IPS-15b (cell line): Measurements from ENCODE around the gene HACD4.
"Not testable (repeated sequence)": the region's sequence is repeated elsewhere in the genome, so short reads cannot be mapped to it uniquely, and the experiment has no call there.

Experiments
- H3K27me3 ChIP-seq: one replicate; pipeline ENCODE4 v1.6.1; 2013; ENCODE audit warnings: low read length; ENCODE audit not compliant: control insufficient read depth, insufficient read depth
- H3K36me3 ChIP-seq: one replicate; pipeline ENCODE4 v1.6.1; 2013; ENCODE audit warnings: low read length; ENCODE audit not compliant: control insufficient read depth, insufficient read depth
- H3K4me1 ChIP-seq: one replicate; pipeline ENCODE4 v1.6.1; 2013; ENCODE audit warnings: mild to moderate bottlenecking, low read length; ENCODE audit not compliant: control insufficient read depth, insufficient read depth
- H3K4me3 ChIP-seq: one replicate; pipeline ENCODE4 v1.5.1; 2013; ENCODE audit warnings: low read depth, low read length
- H3K9ac ChIP-seq: one replicate; pipeline ENCODE4 v1.6.1; 2013; ENCODE audit warnings: low read depth, mild to moderate bottlenecking, low read length
- H3K9me3 ChIP-seq: one replicate; pipeline ENCODE4 v1.6.1; 2013; ENCODE audit warnings: mild to moderate bottlenecking, low read length; ENCODE audit not compliant: control insufficient read depth, insufficient read depth

HACD4 gene

DNA sequence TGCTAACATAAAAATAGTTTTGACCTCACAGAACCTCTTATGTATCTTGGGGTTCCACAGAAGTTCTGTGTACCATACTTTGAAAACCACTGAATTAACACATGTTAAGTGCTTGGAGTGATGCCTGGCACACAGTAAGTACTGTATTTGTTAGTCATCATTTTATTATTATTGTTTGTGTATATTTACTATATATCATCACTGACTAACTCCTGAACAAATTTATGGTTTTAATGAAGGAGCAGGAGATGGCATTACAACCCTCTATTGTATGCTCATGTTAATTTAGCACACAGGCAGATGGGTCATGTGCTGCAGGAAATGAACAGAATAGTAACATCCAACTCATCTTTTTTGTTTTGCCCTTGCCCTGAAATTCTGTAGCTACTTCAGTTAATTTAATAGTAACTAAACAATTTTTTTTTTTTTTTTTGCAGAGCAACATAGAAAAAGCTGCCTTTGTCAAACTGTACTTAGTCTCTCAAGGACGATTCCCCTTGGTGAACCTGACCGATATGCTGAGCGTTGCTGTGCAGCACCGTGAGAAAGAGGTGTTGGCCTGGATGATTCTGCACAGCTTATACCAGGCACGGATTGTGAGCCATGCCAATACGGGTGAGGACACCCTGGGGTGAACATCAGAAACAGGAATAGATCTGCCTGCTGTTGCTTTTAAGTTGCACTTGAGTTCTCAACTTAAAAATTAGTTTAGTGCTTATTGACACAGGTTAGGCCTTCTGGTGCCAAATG is 45.4 kb downstream of the HACD4 start:
- Histone ChIP-seq H3K4me1 (peaks cover 3% of the 10 kb centered on the region), H3K9ac (no peak overlapping the region), H3K27me3 (no peaks in the 10 kb centered on the region)

DNA sequence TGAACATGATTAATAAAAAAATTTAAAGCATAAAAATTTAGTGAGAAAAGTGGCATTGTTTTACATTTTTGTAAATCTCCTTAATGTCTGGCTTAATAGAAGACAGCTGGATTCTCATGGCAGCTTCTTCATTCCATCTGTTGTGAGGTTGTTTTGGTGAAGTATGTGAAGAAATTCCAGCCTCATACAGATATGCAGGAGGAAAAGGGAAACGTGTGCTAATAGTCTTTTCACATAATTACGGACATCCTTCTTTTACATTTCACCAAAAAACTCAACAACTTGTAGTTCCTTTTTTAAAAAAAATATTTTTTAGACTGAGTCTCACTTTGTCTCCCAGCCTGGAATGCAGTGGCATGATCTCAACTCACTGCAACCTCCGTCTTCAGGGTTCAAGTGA is 46.9 kb downstream of the HACD4 start:
- Histone ChIP-seq H3K9me3 (no peaks in the 10 kb centered on the region), H3K27me3 (no peaks in the 10 kb centered on the region), H3K9ac (no peak overlapping the region), H3K4me1 (peaks cover 3% of the 10 kb centered on the region), H3K36me3 (peaks cover 8% of the 10 kb centered on the region), H3K4me3 (no peak overlapping the region)

More for the DNA sequence above, 45.4 kb downstream of the HACD4 start:
- H3K4me3 ChIP-seq: no peak overlapping the region
- H3K36me3 ChIP-seq: peaks cover 14% of the 10 kb centered on the region
- H3K9me3 ChIP-seq: no peaks in the 10 kb centered on the region

DNA sequence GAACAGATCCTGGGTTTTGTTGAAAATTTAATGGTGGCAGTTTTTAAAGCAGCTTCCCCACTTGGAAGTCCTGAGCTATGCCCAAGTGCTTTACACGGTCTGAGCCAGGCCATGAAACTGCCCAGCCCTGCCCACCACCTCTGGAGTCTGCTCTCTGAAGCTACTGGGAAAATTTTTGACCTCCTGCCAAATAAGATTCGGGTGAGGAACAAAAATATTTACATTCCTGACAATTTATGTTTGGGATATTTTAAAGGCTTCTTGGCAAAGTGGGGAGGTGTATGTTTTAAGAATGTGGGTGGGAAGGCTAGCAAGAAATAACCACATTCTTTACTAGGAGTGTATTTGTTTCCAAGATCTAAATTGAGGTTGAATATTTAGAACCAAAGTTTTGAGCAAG is 50.0 kb downstream of the HACD4 start:
- Histone ChIP-seq H3K9me3 (no peaks in the 10 kb centered on the region), H3K4me1 (no peaks in the 10 kb centered on the region), H3K27me3 (no peaks in the 10 kb centered on the region), H3K36me3 (peaks cover 3% of the 10 kb centered on the region), H3K9ac (no peak overlapping the region), H3K4me3 (no peak overlapping the region)

GRCh38 chr9:20980832-20981455 is 50.5 kb downstream of the HACD4 start:
- H3K9me3 ChIP-seq: no peaks in the 10 kb centered on the region
- no peaks in the 10 kb centered on the region for H3K36me3 ChIP-seq
- H3K4me1 ChIP-seq: no peaks in the 10 kb centered on the region
- H3K4me3 ChIP-seq: no peak overlapping the region
- H3K27me3 ChIP-seq: no peaks in the 10 kb centered on the region
- no peak overlapping the region for H3K9ac ChIP-seq

DNA sequence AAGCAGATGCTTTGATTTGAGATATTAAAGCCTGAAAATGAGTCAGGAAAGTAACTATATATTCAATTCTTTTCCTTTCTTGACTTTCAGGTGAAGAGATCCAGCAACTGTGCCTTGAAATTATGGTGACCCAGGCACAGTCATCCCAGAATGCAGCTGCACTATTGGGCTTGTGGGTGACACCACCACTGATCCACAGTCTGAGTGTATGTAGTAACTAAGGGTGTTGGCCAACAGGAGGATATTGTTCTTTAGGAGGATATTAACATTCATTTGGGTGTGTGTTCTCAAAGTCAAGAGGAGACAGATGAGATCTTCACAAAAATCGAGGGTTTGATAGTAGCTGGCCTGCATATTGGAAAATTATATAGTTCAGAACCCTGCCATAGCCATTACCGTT is 53.2 kb downstream of the HACD4 start:
- Histone ChIP-seq H3K36me3 (no peaks in the 10 kb centered on the region), H3K27me3 (no peaks in the 10 kb centered on the region), H3K4me1 (no peaks in the 10 kb centered on the region), H3K9ac (no peak overlapping the region), H3K9me3 (no peaks in the 10 kb centered on the region), H3K4me3 (no peak overlapping the region)

DNA sequence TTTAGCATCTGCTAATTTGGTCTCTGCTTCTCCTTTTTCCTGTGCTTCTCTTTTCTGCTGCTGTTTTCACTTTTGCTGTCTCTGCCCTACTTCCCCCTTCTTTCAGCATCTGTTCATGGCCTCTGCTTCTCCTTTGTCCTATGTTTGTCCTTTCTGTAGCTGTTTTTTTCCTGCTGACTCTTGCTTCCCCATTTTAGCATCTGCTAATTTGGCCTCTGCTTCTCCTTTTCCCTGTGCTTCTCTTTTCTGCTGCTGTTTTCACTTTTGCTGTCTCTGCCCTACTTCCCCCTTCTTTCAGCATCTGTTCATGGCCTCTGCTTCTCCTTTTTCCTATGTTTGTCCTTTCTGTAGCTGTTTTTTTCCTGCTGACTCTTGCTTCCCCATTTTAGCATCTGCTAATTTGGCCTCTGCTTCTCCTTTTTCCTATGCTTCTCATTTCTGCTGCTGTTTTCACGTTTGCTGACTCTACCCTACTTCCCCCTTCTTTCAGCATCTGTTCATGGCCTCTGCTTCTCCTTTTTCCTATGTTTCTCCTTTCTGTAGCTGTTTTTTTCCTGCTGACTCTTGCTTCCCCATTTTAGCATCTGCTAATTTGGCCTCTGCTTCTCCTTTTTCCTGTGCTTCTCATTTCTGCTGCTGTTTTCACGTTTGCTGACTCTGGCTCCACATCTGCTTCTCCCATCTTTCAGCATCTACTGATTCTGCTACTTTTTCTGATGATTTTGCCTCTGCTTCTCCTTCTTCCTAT is 57.1 kb downstream of the HACD4 start:
- H3K9me3 ChIP-seq, H3K4me3 ChIP-seq, H3K4me1 ChIP-seq, H3K36me3 ChIP-seq, H3K27me3 ChIP-seq, H3K9ac ChIP-seq: not testable (repeated sequence)

DNA sequence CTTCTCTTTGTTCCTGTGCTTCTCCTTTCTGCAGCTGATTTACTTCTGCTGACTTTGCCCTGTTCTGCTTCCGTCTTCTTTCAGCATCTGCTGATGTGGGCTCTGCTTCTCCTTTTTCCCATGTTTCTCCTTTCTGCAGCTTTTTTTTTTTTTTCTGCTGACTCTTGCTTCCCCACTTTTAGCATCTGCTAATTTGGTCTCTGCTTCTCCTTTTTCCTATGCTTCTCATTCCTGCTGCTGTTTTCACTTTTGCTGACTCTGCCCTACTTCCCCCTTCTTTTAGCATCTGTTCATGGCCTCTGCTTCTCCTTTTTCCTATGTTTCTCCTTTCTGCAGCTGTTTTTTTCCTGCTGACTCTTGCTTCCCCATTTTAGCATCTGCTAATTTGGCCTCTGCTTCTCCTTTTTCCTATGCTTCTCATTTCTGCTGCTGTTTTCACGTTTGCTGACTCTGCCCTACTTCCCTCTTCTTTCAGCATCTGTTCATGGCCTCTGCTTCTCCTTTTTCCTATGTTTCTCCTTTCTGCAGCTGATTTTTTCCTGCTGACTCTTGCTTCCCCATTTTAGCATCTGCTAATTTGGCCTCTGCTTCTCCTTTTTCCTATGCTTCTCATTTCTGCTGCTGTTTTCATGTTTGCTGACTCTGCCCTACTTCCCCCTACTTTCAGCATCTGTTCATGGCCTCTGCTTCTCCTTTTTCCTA is 58.0 kb downstream of the HACD4 start:
- not testable (repeated sequence) for H3K27me3 ChIP-seq, H3K9ac ChIP-seq, H3K4me3 ChIP-seq, H3K4me1 ChIP-seq, H3K9me3 ChIP-seq, H3K36me3 ChIP-seq

DNA sequence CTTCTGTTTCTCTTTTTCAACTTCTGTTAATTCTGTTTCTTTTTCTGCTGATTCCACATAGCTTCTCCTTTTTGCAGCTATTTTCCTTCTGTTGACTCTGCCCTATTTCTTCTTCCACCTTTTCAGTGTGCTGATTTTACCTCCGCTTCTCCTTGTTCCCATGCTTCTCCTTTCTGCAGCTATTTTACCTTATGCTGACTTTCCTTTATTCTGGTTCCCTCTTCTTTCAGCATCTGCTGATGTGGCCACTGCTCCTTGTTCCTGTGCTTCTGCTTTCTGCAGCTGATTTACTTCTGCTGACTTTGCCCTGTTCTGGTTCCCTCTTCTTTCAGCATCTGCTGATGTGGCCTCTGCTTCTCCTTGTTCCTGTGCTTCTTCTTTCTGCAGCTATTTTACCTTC is 58.8 kb downstream of the HACD4 start:
- H3K4me1 ChIP-seq: no peaks in the 10 kb centered on the region
- no peaks in the 10 kb centered on the region for H3K36me3 ChIP-seq
- H3K9ac ChIP-seq: no peak overlapping the region
- H3K4me3 ChIP-seq: no peak overlapping the region
- H3K9me3 ChIP-seq: no peaks in the 10 kb centered on the region
- H3K27me3 ChIP-seq: no peaks in the 10 kb centered on the region

DNA sequence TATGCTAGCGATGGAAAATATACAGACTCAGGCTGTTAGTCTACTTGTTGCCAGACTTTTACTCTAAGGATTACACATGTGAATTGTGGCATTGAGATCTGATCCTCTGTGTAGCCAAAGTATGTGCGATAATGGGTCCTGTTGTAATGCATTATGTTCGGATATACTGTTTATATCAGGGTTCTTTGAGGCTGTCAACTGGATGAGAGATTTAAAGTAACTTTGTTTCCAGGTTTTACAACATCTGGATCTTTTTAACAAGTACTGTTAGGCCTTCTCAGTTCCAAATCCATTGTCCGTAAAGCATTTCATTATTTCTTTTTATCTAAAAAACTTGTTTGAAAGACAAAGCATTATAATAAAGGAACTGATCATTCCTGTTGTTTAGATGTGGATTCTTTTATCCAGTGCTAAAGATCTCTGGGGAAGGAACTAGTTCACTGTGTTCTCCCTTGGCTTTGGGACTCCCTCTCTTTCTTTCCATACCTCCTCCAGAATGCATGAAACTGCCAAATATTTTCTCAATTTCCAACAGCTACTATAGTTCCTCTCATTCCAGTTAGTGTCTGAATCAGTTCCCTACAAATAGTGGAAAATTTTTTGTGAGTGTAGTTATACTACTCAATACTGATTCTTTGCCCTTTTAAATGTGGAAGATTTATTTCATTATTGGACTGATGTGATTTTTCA is 68.8 kb downstream of the HACD4 start:
- Histone ChIP-seq H3K36me3 (no peaks in the 10 kb centered on the region), H3K9ac (no peak overlapping the region), H3K9me3 (no peaks in the 10 kb centered on the region), H3K4me1 (no peaks in the 10 kb centered on the region), H3K4me3 (no peak overlapping the region), H3K27me3 (no peaks in the 10 kb centered on the region)

- Histone ChIP-seq H3K9ac (no peak overlapping the region), H3K4me1 (peaks cover 10% of the 10 kb centered on the region), H3K27me3 (no peaks in the 10 kb centered on the region), H3K9me3 (no peaks in the 10 kb centered on the region), H3K4me3 (no peak overlapping the region), H3K36me3 (no peaks in the 10 kb centered on the region)
Measured at GRCh38 chr9:20950707-20951106, 80.7 kb downstream of the HACD4 start.
